GM19372 (cell line): Measurements from ENCODE around the gene JAK1.
"Not testable (repeated sequence)": the region's sequence is repeated elsewhere in the genome, so short reads cannot be mapped to it uniquely, and the experiment has no call there.

Experiments used
- ATAC-seq: cut with Tn5 transposase; IDR thresholded peaks from one replicate; pipeline ENCODE4 v1.9.1; 2021; ENCODE audit warnings: mild to moderate bottlenecking, low read depth, moderate library complexity; ENCODE audit not compliant: unreplicated experiment

The JAK1 gene

GRCh38 chr1:64953241-64953640 lies 13.1 kb downstream of the JAK1 start:
- ATAC-seq: no peak

DNA sequence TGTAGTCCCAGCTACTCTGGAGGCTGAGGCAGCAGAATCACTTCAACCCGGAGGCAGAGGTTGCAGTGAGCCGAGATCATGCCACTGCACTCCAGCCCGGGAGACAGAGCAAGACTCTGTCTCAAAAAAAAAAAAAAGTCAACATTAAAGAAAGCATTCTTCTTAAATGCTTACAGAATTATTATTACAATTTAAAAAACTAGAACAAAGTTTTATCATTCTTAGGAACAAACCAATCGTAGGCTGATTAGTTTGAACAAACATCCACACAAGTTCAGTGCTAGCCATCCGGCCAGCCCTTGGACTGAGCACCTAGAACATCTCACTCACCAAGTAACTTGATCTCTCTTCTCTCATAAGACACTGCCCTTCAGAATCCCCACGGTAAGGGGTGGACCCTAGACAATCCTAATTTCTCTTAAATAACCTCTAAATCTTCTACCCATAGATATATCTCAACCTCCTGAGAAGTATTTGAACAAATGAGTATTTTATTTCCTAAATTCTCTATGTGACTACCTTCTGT lies 16.0 kb downstream of the JAK1 start:
- no peak for ATAC-seq

GRCh38 chr1:64948905-64949833 lies 17.2 kb downstream of the JAK1 start:
- no peak for ATAC-seq

- no peak for ATAC-seq
Measured at GRCh38 chr1:64948216-64948615, 18.1 kb downstream of the JAK1 start.

GRCh38 chr1:64946916-64947315 lies 19.4 kb downstream of the JAK1 start:
- ATAC-seq: no peak

DNA sequence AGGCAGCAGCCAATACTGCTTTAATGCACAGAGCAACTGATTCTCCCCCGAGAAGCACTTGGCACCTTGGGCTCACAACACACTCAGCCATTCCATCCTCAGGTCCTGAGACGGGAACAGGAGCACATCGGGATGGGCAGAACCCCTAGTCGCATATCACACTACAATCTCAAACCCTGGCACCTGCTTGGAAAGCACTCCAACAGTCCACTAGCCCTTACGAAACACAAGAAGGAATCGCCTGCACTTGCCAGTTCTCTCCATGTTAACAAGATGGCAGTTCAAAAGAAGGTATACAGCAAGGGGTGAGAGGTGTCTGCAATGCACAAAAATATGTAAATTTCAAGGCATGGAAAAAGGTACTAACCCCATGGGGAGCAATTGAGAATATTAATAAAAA lies 21.4 kb downstream of the JAK1 start:
- no peak for ATAC-seq

- ATAC-seq: no peak
Measured at GRCh38 chr1:64942675-64943074, 23.7 kb downstream of the JAK1 start.

DNA sequence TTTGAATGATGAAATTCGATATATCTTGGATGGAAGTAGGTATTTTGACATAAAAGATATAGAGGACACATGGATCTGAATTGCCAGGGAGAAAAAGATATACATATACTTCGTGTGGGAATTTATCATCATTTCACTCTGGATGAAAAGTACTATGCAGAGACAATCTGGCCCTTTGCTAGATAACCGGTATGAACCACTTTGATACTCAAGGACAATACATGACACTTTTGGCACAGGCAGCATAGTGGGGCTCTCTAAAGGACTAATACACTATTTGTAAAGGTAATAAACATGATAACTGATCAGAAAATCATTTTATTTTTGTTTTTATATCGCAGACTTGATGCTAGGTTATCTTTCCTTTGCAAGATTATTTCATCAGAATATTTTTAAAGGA lies 24.2 kb downstream of the JAK1 start:
- no peak for ATAC-seq

DNA sequence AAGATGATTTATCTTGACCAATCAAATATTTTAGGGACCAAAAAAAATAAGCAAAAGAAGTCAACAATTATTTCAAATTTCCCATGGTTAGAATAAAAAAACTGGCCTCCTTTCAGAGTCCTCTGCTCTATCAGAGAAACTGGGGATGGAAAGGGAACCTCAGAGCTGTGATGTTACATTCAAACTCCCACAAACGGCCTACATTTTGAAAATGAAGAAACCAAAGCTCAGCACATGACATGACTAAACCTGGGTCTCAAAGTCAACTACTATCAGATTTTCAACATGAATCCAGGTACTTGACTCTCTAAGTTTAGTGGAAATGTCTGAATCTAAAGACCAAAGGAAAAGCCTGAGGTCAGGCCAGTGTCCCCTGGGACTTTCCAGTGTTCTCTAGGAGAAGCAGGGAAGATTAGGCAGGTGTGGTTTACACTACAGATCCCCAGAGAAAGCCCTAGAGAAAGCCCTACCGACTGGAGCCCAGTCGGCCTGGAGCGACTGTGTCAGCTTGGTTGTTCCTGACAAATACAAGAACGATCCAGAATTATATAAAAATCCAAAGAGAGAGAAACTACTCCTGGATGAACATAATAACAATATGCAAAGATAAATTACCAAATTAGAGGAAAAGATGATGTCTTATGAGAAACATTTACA lies 24.8 kb downstream of the JAK1 start:
- no peak for ATAC-seq

DNA sequence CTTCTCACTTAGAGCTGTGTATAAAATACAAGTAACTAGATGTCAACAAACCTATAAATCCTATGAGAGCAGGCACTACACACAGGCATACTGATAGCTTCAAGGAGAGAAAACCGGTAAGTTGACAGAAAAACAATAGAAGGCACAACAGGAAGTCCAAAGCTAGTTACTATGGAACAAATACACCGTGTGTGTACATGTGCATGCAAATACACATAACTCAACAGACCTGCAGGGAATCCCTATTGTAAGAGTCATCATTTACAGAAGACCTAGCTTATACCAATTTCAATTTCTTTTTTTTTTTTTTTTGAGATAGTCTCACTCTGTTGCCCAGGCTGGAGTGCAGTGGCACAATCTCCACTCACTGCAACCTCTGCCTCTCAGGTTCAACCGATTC lies 26.3 kb downstream of the JAK1 start:
- no peak for ATAC-seq

- ATAC-seq: no peak
Measured at GRCh38 chr1:64938991-64939390, 27.4 kb downstream of the JAK1 start.

GRCh38 chr1:64936956-64937355 lies 29.4 kb downstream of the JAK1 start:
- ATAC-seq: no peak

- no peak for ATAC-seq
Measured at GRCh38 chr1:64935551-64936155, 30.7 kb downstream of the JAK1 start.

GRCh38 chr1:64934878-64935275 lies 31.5 kb downstream of the JAK1 start:
- ATAC-seq: no peak

- ATAC-seq: no peak
Measured at GRCh38 chr1:64934115-64934877, 32.1 kb downstream of the JAK1 start.

DNA sequence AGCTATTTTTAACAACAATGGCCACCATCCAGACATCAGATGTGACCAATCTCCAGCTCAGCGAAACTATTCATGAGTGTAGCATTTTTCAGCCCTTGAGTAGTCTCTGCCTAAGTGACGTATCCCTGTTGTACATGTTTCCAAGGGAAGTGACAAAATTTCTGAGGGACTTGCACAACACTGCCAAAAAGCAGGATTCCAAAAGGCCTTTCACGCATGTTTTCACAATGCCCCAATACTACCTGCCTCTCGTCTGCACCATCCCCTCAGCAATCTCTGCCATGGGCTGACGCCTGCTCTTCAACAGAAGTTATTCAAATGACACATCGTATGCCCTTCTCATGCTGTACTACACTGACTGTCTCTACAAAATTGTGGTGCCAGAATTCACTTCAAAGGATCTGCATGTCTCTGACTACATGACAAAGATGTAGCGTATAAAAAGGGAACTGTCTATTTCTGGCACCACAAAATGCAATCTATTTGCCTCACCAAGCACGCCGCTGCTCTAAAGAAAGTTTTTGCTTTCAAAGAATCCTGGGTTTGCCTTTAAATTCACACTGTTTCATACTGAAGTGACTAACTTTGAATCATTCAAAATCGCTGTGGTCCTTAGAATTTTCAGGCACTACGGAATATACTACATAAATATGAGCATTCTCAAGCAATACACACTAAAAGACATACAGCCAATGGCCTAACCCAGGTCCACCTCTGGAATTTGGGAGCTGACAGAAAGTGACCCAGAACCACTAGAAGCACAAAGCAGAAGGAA lies 32.9 kb downstream of the JAK1 start:
- ATAC-seq: no peak

DNA sequence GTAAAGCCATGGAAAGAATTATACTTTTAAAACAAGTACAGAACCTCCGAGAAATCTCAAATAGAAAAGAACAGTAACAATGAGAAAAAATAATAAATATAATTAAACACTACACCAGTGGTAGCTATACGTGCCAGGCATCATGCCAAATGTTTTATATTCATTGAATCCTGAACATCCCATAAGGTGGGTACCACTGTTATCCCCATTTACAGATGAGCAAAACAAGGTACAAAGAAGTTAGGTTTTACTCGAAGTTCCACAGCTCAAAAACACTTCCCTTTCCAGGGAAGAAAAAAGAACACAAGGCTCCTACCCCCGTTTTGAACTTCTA lies 33.4 kb downstream of the JAK1 start:
- no peak for ATAC-seq

- not testable (repeated sequence) for ATAC-seq
Measured at GRCh38 chr1:64930640-64931039, 35.7 kb downstream of the JAK1 start.

DNA sequence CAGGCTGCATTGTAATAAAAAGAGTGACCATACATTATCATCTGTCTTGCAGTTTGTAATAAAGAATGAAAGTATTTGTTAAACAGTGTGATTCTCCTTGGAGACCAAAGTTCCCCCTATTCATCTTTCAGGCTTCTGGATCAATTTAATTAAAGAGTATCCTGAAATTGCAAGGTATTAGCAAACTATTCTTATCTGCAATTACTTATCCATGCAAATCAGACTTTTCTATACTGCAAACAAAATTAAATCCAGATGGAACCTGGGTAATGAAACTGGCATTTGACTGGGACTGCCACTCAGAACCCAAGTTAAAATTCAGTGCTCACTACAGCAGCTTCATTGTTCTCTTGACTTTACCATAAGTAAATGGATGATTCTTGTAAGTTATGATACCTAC lies 37.1 kb downstream of the JAK1 start:
- ATAC-seq: no peak

DNA sequence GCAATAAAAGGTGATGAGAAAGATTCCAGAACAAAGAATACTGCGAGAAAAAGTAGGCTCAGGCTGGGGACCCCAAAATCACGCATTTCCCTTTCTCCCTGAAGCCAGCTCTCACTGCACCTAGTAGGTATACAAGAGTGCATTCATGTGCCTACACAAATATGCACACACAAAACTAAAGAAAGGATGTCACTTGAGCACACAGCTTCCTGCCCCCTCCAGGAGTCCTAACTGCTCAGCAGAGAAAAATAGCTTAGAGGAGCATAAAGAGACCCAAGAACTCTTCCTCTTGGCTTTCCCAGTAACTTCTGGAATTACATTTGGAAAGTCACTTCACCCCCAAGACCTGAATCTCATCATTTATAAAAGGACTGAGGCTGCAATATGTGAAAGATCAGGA lies 38.0 kb downstream of the JAK1 start:
- no peak for ATAC-seq
